Activated CD8-positive, alpha-beta memory T cell treated with anti-CD3 and anti-CD28 coated beads for 36 hours (primary cell): ENCODE results near the gene ISY1. TPM values are rescaled to one million over a fixed set of nuclear protein-coding genes. Genes with fewer than 3 reads are reported as not detected.
"Not testable (repeated sequence)": the region's sequence is repeated elsewhere in the genome, so short reads cannot be mapped to it uniquely, and the experiment has no call there.

ENCODE experiments used
- CTCF ChIA-PET: fragments of 350-600 bp; sonication (Branson Sonifier 250); formaldehyde crosslinking; loops from one replicate; lab custom pipeline; 2021; ENCODE audit warnings: antibody characterized with exemption; lab: Charles Lee
- POLR2A ChIA-PET: fragments of 350-600 bp; sonication (Branson Sonifier 250); formaldehyde crosslinking; loops from one replicate; lab custom pipeline; 2021; ENCODE audit warnings: antibody characterized with exemption; lab: Charles Lee
- total RNA-seq, 2 experiments: library from RNA; stranded (reverse); gene quantifications; one replicate each; pipeline ENCODE4 v1.2.3, GENCODE V29; 2021

ISY1 gene
- total RNA-seq, 2 experiments from 2014 or later: 80.1 to 89.7 TPM

DNA sequence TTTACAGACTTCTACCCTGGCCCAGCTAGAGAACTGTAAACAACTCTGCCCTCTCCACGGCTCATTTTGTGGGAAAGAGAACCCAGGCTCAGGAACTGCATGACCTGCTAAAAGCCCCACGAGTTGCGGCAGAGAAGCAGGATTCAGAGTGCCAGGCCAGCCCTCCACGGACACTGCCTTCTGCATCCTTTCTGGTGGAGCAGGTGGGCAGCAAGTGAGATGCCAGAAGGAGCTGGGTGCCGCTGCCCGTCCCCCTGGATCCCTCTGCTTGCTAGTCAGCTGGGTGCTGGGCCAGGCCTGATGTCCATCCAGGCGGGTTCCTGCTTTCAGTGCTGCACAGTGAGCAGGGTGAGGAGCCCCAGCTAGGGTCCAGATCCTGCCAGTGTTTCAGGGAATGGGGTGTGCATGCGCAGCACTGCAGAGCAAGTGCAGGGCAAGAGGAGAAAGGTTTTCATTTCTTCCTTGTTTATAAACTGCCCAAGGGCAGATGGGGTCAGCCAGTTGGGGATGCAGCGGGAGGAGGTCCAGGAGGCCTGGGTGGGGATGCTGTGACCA is 34.1 kb downstream of the ISY1 start:
- POLR2A ChIA-PET: no interaction called here
- CTCF ChIA-PET: interaction anchor here (0.6 kb wide), 1 partner anchor 51 kb away, joined by 3 read pairs; no protein-coding TSS in a partner anchor

GRCh38 chr3:129123314-129124060 is 37.4 kb downstream of the ISY1 start:
- POLR2A ChIA-PET: interaction anchor here (0.6 kb wide), 1 partner anchor 30 kb away, joined by 5 read pairs; no protein-coding TSS in a partner anchor
- CTCF ChIA-PET: interaction anchor here (1.0 to 1.4 kb wide), 2 partner anchors 122 to 143 kb away, joined by 3 to 4 read pairs; no protein-coding TSS in a partner anchor

GRCh38 chr3:129122412-129123011 is 38.4 kb downstream of the ISY1 start:
- ChIA-PET POLR2A (interaction anchor here (0.5 to 5.7 kb wide), 4 partner anchors 31 to 1532 kb away, joined by 3 to 26 read pairs (median 4); partner anchors contain the start of genes CNBP and TPRA1), CTCF (interaction anchor here (0.5 to 3.0 kb wide), 6 partner anchors 69 to 194 kb away, joined by 3 to 8 read pairs (median 4); a partner anchor contains a TSS)

DNA sequence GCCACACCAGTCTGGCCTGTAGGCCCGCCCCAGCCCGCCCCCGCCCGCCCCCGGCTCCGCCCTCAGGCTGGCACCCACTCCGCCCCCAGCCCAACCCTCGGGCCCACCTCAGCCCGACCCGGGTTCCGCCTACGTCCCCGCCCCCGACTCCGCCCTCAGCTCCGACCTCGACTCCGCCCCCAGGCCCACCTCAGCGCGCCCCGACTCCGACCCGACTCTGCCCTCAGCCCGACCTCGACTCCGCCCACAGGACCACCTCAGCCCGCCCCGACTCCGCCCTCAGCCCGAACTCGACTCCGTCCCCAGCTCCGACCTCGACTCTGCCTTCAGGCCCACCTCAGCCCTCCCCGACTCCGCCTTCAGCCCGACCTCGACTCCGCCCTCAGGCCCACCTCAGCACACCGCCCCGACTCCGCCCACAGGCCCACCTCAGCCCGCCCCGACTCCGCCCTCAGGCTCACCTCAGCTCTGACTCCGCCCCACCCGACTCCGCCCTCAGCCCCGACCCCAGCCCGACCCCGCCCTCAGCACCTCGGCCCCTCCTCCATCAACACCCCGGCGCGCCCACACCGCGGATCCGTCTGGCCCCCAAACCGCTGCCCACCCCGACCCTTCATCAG is 39.0 kb downstream of the ISY1 start, which contains the start of gene RAB43:
TSS of gene RAB43 (minus strand) at position 13 of the 620 bp plus-strand sequence. CDS start 315 bp downstream, outside the sequence.
- CTCF ChIA-PET: interaction anchor here (0.5 to 3.1 kb wide), 7 partner anchors 40 to 194 kb away, joined by 3 to 12 read pairs (median 3); a partner anchor contains a TSS
- POLR2A ChIA-PET: interaction anchor here (0.5 to 5.7 kb wide), 3 partner anchors 61 to 1532 kb away, joined by 3 to 26 read pairs (median 4); partner anchors contain the start of genes CNBP and TPRA1

DNA sequence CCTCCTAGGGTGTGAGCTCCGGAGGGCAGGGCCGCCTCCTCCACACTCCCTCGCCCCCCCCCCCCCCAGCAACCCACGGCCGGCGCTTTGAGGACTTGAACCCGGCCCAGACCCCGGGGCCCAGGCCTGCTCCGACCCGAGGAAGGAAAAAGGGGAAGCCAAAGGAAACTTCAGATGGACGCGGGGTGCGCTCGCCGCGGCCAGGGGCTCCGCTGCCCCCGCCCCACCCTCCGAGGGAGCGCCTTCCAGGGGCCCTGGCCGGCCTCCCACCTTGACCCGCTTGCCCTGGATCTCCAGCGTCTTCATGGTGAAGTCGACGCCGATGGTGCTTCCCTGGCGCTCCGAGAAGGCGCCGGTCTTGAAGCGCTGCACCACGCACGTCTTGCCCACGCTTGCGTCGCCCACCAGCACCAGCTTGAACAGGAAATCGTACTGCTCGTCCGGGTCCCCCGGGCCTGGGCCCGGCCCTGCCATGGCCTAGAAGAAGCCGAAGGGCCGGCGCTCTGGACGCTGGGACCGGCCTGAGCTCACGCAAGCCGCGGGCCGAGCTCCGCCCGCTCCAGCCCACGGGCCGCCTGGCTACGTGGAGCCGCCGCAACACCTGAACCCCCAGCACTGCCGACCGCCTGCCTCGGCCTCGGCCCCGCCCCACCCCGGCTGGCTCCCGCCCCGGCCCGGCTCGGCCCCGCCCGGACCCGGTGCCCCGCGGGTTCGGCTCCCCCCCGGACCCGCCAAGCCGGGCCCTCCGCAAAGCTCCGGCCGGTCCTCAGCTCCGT is 39.7 kb downstream of the ISY1 start:
- ChIA-PET CTCF (interaction anchor here (0.6 to 3.1 kb wide), 9 partner anchors 41 to 195 kb away, joined by 3 to 12 read pairs (median 4); a partner anchor contains a TSS), POLR2A (interaction anchor here (0.6 to 5.7 kb wide), 10 partner anchors 12 to 786 kb away, joined by 3 to 26 read pairs (median 4); partner anchors contain the start of gene CNBP)

- CTCF ChIA-PET: interaction anchor here (0.6 to 3.1 kb wide), 8 partner anchors 42 to 159 kb away, joined by 3 to 12 read pairs (median 4); no protein-coding TSS in a partner anchor
- POLR2A ChIA-PET: interaction anchor here (0.6 to 5.7 kb wide), 13 partner anchors 11 to 787 kb away, joined by 3 to 26 read pairs (median 4); partner anchors contain the start of gene CNBP
Measured at GRCh38 chr3:129120254-129121004, 40.4 kb downstream of the ISY1 start.

GRCh38 chr3:129119365-129120100 is 41.3 kb downstream of the ISY1 start:
- CTCF ChIA-PET: interaction anchor here (0.9 to 3.1 kb wide), 6 partner anchors 47 to 150 kb away, joined by 3 to 12 read pairs (median 5); no protein-coding TSS in a partner anchor
- POLR2A ChIA-PET: interaction anchor here (0.6 to 5.7 kb wide), 4 partner anchors 63 to 160 kb away, joined by 3 to 26 read pairs (median 4); partner anchors contain the start of gene CNBP

DNA sequence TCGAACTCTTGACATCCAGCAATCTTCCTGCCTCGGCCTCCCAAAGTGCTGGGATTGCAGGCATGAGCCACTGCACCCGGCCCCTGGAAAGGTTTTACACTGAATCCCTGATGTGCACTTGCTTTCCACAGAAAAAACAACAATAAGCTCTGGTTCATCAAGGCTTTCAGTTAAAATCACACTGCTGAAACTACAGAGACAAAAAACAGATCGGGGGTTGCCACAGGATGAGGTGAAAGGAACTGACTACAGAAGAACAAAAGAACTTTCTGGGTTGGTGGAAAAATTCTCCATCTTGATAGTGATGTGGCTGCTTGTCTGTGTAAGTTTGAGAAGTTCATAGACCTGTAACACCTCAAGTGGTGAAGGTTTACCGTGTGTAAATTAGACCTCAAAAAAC is 42.1 kb downstream of the ISY1 start:
- ChIA-PET POLR2A (interaction anchor here (0.6 to 5.7 kb wide), 4 partner anchors 43 to 161 kb away, joined by 3 to 26 read pairs (median 4); partner anchors contain the start of gene CNBP), CTCF (interaction anchor here (1.1 to 3.1 kb wide), 3 partner anchors 127 to 149 kb away, joined by 3 to 12 read pairs (median 3); no protein-coding TSS in a partner anchor)

DNA sequence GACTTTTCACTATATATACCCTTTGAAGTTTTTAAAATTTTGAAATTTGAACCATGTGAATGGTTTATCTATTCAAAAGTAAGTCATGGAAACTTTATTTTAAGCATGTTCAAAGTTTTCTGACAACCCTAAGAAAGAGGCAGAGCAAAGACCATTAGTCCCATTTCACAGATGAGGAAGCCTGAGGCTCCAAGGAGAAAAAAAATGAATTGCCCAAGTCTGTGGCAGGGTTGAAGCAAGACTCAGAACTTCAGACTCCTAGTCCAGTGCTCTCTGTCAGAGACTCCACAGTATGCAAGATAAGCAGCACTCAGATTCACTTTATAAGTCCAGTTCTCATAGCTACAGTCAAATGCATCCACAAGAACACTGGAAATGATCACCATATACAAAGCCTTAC is 43.7 kb downstream of the ISY1 start:
- POLR2A ChIA-PET: interaction anchor here (5.7 kb wide), 1 partner anchor 65 kb away, joined by 26 read pairs; the partner anchor contains the start of gene CNBP
- CTCF ChIA-PET: interaction anchor here (1.5 kb wide), 2 partner anchors 11 to 128 kb away, joined by 3 to 4 read pairs; no protein-coding TSS in a partner anchor

DNA sequence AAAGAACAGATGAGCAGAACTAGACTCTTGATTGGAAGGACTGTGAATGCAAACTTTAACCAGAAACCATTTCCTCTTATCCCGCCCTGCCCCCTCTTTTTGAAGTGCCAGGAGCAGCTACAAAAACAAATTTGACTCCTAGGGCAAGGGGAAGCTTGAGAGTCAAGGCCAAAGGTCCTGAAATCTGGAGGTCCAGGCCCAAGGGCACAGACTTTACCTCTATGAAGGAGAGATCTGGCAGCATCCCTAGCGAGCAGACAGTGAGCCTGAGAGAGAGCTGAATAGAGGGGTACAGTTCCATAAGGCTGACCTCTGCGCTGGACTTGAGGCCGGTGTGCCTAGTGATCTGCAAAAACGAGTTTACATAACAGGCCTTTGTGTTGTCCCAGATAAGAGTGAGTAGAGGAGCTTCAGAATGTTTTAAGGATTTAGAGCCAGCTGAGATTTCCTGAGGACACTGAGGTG is 44.3 kb downstream of the ISY1 start:
- ChIA-PET CTCF (no interaction called here), POLR2A (no interaction called here)

GRCh38 chr3:129114455-129114854 is 46.4 kb downstream of the ISY1 start:
- ChIA-PET POLR2A (no interaction called here), CTCF (interaction anchor here (1.2 kb wide), 1 partner anchor 144 kb away, joined by 3 read pairs; no protein-coding TSS in a partner anchor)

DNA sequence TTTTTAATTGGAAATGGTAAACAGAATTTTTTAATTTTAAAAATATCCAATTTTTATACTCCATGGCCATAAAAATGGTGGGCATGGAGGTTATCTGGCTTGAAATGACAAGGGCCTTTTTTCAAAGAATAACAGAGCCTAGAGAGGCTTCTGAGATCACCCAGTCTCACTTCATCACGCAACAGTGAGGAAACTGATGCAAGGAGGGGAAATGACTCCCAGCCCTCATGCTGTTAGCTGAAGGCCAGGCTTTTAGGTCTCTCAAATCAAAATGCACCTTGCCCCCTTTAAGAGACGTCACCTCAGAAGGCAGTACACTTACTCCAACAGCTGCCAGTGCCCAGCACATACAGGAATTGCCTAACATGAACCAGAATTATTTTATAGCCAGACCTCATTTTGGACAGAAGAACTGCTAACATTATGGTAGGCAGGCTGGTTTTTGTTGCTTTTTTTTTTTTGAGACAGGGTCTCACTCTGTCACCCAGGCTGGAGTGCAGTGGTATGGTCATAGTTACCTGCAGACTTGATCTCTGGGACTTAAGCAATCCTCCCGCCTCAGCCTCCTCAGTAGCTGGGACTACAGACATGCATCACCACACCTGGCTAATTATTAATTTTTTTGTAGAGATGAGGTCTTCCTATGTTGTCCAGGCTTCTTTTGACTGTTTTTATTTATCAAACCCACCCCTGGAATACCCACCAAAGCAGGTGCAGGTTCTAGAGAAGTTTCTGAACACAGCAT is 48.4 kb downstream of the ISY1 start:
- ChIA-PET CTCF (interaction anchor here (0.7 kb wide), 1 partner anchor 234 kb away, joined by 3 read pairs; no protein-coding TSS in a partner anchor), POLR2A (interaction anchor here (0.7 kb wide), 1 partner anchor 331 kb away, joined by 3 read pairs; no protein-coding TSS in a partner anchor)

DNA sequence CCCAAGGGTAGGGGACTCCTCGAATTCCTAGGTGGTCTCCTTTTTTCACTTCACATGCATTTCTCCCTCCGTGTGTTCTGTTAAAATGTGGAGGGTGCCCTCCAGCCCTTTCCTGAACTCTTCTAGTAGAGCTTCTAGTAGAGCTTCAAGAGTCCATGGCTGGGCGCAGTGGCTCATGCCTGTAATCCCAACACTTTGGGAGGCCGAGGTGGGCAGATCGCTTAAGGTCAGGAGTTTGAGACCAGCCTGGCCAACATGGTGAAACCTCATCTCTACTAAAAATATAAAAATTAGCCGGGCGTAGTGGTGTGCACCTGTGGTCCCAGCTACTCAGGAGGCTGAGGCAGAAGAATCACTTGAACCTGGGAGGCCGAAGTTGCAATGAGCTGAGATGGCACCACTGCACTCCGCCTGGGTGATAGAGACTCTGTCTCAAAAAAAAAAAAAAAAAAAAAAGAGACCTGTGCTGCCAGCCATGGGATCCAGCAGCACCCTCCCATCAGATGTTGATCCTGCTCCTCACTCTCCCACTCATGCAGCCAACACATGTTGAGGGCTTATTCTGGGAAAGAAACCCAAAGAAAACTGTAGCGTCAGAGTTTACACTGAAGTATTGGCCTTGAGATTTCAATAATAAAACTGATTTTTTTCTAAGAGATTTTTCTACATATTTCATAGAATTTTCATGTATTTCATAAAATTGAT is 49.6 kb downstream of the ISY1 start:
- CTCF ChIA-PET: interaction anchor here (0.9 kb wide), 1 partner anchor 71 kb away, joined by 3 read pairs; no protein-coding TSS in a partner anchor
- POLR2A ChIA-PET: not testable (repeated sequence)

GRCh38 chr3:129107793-129108192 is 53.1 kb downstream of the ISY1 start:
- POLR2A ChIA-PET: no interaction called here
- CTCF ChIA-PET: interaction anchor here (1.5 kb wide), 1 partner anchor 137 kb away, joined by 3 read pairs; no protein-coding TSS in a partner anchor
